ENCODE data around the gene C1orf56. TPM values are rescaled to one million over a fixed set of nuclear protein-coding genes. Genes with fewer than 3 reads are reported as not detected.

Gene C1orf56
- total and polyA plus RNA-seq, 2 of the 13 experiments (the other 11 are each of a cell fraction or from before 2014, with no cell fraction given): 1.5 to 3.2 TPM

DNA sequence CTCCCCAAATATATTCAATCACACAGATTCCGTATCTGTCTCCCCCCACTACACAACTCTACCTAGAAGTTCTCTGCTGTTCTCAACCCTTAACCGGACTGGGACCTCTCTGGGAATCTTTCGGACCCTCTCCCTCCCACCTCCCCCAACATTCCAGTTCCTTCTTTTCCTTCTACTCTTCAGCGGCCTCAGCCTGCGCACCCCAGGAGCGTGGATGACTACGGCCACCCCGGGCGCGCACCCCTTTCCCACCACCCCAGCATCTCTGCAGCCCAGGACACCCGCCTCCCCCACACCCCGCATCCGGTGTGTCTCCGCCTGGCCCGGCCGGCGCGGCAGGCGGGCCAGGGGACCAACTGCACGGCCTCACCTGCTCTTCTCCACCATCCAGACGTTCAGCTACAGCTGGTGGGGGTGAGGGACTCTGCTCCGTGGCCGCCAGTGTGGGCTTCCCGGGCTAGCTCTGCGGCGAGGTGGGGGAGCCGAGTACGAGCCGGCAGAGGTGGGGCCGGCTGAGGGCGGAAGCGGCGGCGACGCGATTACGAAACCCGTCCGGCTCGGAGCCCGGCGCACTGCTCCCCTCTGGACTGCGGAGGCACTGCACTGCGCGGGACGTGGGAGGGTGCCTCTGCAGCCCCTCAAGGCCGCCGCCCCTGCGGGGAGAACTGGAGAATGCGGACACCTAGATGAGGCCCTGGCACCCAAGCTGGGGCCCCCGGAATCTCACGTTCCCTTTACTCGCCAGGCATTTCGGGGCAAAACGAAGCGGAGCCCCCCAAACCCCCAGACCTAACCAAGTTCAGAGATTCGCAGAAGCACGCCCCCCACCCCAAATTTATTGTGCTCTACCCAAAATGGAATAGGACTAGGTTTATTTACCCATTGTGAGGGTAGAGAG lies 11.8 kb downstream of the C1orf56 start, which contains the start of gene CDC42SE1 (continued):
- TF ChIP-seq, protein P1, sequence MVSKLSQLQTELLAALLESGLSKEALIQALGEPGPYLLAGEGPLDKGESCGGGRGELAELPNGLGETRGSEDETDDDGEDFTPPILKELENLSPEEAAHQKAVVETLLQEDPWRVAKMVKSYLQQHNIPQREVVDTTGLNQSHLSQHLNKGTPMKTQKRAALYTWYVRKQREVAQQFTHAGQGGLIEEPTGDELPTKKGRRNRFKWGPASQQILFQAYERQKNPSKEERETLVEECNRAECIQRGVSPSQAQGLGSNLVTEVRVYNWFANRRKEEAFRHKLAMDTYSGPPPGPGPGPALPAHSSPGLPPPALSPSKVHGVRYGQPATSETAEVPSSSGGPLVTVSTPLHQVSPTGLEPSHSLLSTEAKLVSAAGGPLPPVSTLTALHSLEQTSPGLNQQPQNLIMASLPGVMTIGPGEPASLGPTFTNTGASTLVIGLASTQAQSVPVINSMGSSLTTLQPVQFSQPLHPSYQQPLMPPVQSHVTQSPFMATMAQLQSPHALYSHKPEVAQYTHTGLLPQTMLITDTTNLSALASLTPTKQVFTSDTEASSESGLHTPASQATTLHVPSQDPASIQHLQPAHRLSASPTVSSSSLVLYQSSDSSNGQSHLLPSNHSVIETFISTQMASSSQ (IDR thresholded peaks at IDR 0.05; ENCODE audit: low read depth): no peak
- TF ChIP-seq, protein P1 (CRISPR knock-in tag; IDR thresholded peaks at IDR 0.05; ENCODE audit: borderline replicate concordance): peak; percentile 40; the same call in 1 of the 2 replicates
- TF ChIP-seq KMT2A (CRISPR knock-in tag; IDR thresholded peaks at IDR 0.05) (peak; percentile 51), SOX6 (IDR thresholded peaks at IDR 0.05) (no peak), SOX6 (CRISPR knock-in tag; IDR thresholded peaks at IDR 0.05) (peak; percentile 67), SP4 (CRISPR knock-in tag; IDR thresholded peaks at IDR 0.05) (no peak), NR2C2 (CRISPR knock-in tag; IDR thresholded peaks at IDR 0.05; ENCODE audit: borderline replicate concordance) (peak; percentile 50; the same call in 1 of the 2 replicates), ZNF646 (CRISPR knock-in tag; IDR thresholded peaks at IDR 0.05) (no peak), KDM3A (CRISPR knock-in tag; IDR thresholded peaks at IDR 0.05; ENCODE audit: low read depth) (peak; percentile 66; the same call in 1 of the 2 replicates), SCMH1 (CRISPR knock-in tag; IDR thresholded peaks at IDR 0.05; ENCODE audit: borderline replicate concordance) (no peak), ZNF784 (CRISPR knock-in tag; IDR thresholded peaks at IDR 0.05; ENCODE audit: borderline replicate concordance) (peak; percentile 62; the same call in 1 of the 2 replicates), JUNB (CRISPR knock-in tag; IDR thresholded peaks at IDR 0.05; ENCODE audit: borderline replicate concordance) (no peak), ETV6 (CRISPR knock-in tag; conservative IDR thresholded peaks at IDR 0.05) (0 out of 2 replicates have a peak, but pooled peaks have one; percentile 43)
